GM19324 (cell line): ENCODE results near the gene AKNA.

Experiments used
- ATAC-seq: cut with Tn5 transposase; IDR thresholded peaks from one replicate; pipeline ENCODE4 v1.9.1; 2021; ENCODE audit warnings: mild to moderate bottlenecking, moderate library complexity; ENCODE audit not compliant: unreplicated experiment, low FRiP score

The AKNA gene

DNA sequence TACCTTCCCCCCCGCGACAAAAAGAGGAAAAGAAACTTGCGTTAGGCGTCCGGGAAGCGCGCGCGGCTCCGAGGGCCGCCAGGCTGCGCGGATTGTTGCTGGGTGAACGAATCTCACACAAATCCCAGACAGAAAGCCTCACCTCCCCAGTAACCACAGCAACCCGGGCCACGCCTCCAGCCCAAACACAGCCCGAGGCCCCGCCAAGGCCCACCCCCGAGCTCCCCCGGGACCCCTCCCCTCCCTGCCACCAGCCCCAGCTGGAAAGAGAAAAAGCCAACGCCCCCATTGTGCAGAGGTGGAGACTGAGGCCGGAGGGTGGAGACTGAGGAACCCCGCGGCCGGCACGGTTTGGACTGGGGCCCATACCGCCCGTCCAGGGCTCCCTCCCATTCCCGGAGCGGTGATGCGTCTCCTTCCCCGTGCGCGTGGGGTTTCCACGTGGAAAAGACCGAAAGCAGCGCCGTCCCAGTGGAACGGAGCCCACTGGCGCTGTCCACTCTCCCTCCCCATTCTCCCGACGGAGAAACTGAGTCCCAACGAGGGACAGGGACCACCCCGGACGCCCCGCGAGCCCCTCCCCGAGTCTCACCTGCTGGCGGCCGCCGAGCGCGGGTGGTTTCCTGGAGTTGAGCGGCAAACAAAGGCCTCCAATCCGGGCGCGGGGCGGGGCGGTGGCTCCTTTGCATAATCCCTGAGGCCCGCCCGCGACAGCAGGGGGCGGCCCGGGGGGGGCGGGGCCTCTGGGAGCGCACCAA is 10.2 kb upstream of the AKNA start:
- peak; percentile 89 for ATAC-seq

DNA sequence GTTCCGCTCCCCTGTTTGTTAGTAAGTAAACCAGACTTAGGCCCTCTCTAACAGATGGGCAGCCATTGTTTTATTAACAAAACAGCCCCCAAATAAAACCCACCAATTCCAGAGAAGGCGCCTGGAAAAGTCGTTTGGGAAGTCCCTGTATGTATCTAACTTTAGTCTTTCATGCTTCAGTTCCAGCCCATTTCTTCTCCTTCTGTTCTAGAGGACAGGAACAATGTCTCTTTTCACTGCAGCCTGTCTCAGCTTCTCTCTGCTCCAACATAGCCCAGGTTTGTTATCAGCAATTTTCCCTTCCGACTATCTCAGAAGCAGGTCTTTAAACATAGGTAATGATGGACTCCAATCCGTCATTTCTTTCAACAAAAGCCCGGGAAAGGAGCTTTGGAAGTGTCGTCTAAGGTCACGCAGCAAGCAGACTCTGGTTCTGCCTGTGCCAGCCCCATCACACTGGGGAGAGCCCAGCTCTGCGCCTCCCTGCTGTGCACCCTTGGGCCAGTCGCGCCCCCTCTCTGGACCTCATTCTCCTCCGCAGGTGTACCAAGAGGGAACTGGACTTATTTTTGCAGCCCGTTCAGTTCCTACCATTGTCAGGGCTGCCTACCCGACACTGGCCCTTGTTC is 9.6 kb upstream of the AKNA start:
- no peak for ATAC-seq

DNA sequence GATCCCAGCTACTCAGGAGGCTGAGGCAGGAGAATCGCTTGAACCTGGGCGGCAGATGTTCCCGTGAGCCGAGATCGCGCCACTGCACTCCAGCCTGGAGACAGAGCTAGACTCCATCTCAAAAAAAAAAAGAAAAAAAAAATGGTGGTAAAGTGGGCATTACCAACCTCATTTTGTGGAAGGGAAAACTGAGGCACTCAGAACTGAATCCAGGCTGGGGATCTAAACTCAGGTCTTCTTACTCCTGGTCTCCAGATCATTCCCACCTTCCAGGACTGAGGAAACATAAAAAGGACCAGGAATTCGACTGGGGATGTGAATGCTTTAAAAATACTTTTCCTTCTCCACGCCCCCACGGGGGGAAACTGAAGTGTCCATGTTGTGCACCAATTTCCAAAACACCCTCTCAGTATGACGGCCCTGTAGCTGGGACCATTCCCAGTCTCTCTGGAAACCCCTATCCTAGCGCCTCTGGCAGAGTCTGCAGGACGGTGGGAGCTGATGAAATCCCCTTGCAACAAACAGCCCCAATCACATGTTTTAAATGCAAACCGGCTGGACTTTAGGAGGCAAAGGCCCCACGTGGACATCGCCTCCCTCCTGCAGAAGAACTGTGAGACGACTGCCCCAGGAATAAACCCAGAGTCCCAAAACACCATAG is 8.9 kb upstream of the AKNA start:
- ATAC-seq = no peak

- ATAC-seq = no peak
These were observed 8.0 kb upstream of the AKNA start for GRCh38 chr9:114395768-114396167.

GRCh38 chr9:114395334-114395617 is 7.5 kb upstream of the AKNA start:
- no peak for ATAC-seq

- no peak for ATAC-seq
These were observed 6.9 kb upstream of the AKNA start for GRCh38 chr9:114394523-114395333.

DNA sequence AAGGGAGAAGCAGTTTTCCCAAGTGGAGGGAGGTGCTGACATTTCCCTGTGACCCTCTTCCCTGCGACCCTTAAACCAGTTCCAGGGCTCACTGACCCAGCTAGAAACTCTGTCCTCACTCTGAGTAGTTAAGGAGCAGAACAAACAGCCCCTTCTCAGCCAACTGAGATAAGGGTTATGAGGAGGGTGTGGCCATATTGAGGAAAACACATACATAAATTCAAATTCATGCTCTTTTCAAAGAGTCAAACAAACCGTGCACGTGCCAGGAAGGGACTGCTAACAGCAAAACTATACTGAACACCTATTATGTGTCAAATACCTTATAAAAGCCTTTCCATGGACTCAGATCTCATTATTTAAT is 4.9 kb upstream of the AKNA start:
- ATAC-seq = no peak

DNA sequence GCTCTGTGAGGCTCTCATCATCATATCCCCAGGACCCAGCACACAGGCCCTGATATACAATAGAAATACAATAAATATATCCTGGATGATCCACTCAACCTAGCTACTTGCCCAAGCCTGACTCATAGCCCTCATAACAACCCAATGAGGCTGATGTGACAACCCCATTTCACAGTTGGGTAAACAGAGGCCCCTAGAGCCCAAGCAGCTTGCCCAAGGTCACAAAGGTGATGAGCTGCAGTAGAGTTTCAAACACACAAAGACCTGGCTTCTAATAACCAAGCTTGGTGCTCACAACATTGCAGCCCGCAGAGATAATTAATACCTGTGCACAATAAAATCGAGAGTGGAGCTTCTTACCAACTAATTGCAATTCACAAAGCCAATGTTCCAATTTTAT is 3.2 kb upstream of the AKNA start:
- no peak for ATAC-seq

DNA sequence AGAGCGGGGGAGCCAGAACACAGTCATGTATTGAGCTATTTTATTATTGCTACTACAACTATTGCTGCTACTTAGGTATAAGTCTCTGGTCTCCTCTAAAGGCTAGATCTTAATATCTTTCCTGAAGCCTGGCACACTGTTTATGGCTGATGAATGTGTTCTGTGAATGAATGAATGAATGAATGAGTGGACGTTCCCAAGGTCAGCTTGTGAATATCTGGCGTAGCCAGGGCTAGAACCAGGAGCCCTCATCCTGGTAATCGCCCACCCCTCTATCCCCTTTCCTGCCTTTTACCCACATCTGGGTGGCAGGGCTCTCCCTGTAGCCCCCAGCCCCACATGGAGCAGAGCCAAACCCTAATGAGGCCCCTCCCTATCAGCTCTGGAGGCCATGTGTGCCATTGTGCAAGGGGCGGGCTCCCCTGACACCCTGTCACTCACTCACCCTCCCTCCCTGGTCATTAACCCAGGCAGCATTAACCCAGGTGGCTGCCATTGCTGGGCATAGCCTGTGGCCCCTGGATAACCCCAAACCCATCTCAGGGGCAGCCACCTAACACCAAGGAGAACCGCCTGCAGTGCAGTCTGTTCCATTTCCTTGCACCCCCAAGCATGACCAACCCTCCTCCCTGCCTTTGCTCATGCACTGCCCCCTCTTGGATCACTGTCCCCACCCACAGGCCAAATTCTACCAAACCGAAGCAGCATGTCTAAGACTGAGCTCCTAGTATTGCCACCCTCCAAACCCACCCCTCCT is 2.0 kb upstream of the AKNA start:
- no peak for ATAC-seq

GRCh38 chr9:114388764-114389375 is 1.1 kb upstream of the AKNA start:
- no peak for ATAC-seq

GRCh38 chr9:114388357-114388682 is 538 bp upstream of the AKNA start:
- no peak for ATAC-seq

- ATAC-seq = no peak
These were observed 699 bp downstream of the AKNA start for GRCh38 chr9:114386886-114387679.

DNA sequence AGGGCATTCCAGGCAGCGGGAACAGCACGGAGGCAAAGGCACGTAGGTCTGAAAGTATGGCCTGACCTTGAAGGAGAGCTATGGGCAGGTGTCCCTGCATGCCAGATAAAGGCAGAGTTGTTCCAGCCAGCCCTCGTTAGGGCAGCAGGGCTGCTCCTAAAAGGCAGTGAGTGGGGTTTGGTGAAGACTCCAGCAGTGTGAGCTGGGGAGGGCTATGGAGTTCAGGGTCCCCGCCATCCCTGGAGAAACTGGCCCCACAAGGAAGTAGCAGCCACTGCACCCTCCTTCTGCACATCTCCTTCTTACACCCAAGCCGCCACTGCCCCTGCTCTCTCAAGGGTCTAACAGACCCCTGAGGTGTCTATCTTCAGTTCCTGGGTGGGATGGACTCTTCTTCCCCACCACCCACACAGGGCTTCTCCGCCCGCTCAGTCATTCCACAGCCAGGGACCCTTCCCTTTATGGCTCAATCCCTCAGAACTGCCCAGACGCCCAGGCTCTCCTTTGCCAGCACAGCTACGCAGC is 1.4 kb downstream of the AKNA start:
- no peak for ATAC-seq

DNA sequence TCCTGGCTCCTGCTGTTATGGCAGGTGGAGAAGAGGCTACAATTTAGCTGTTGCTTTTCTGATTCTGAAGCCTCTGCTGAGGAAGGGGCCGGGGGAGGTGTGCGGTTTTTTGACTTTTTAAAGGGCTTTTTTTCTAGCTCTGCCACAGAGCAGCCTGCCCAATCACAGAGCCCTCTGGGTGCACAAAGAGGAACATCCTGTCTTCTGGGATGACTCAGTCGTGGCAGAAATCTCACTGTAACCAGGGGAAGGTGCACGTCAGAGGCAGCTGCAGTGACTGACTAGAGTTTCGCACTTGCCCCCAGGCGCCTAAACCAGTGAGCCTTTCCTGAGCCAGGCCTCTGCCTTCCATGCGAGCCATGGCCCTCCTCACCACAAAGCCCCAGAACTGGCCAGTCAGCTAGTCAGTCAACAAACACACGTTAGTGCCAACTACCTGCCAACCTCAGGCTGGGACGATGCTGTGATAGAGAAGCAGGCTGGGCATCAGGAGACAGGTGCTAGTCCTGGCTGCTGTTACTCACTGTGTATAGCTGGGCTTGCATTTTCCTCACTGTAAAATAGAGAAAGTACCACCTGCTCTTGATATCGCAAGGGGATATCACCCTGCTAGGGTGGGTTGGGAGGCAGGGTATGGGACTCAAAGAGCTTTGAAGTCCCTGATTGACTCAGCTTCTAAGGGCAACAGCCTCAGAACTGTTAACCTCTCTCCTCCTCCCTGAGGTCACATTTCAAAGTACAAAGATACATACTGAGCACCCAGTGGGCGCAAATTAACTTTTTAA is 2.2 kb downstream of the AKNA start:
- peak; percentile 76 for ATAC-seq

- ATAC-seq = no peak
These were observed 2.9 kb downstream of the AKNA start for GRCh38 chr9:114384836-114385396.

DNA sequence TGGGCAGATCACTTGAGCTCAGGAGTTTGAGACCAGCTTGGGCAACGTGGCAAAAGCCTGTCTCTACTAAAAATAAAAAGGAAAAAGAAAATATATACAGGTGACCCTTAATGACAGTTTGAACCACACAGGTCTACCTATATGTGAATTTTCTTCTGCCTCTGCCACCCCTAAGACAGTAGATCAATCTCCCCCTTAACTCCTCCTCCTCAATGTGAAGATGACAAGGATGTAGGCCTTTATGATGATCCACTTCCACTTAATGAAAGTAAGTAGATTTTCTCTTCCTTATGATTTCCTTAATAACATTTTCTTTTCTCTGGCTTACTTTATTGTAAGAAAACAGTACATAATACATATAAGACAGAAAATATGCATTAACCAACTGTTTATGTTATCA is 3.4 kb downstream of the AKNA start:
- no peak for ATAC-seq

GRCh38 chr9:114383521-114384231 is 4.1 kb downstream of the AKNA start:
- ATAC-seq = no peak
